ENCODE measurements around the gene SORT1.
"Not testable (repeated sequence)": the region's sequence is repeated elsewhere in the genome, so short reads cannot be mapped to it uniquely, and the experiment has no call there.

Gene SORT1

DNA sequence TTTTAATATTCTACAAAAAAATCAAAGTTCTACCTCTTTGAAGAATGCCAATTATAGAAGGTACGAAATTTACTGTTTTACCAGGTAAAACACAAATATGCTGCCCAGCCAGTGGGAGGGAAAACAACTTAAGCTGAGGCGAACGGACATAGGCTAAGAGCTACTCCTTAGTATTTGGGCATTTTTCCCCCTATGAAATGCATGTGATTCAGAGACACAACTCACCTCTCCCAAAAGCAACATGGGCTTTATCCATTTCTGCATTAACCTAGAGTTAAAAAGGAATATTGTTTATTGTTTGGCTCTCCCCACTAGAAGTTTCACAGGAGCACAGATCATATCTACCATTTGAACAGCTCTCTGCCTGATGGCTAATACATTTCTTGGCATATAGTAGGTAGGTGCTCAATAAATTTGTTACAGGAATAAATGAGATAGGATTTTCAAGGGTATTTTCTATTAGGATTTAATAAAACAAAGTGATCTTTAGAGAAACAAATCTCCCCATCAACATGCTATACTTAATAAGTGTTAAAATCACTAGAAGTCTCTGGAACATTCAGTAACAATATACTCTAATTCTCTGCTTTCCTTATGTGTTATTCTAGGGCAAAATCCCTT lies 2.4 kb upstream of the SORT1 start:
- TF ChIP-seq POLR2AphosphoS5 (IDR thresholded peaks at IDR 0.05; ENCODE audit: borderline replicate concordance, low read depth, low read length) (no peak), FOXP2 (optimal IDR thresholded peaks at IDR 0.05; ENCODE audit: control extremely low read depth, extremely low read length, insufficient read depth) (no peak), EZH2 (IDR thresholded peaks at IDR 0.05) (no peak)
- Histone ChIP-seq H3K9me3 (ENCODE audit: low read depth, low read length) (no peaks in the 10 kb centered on the region), H3K9ac (ENCODE audit: insufficient read length) (no peak overlapping the region), H3K36me3 (ENCODE audit: insufficient read depth, low read length) (peaks cover 26% of the 10 kb centered on the region), H3K27ac (no peak overlapping the region), H3K4me3 (no peak overlapping the region)
- DNase-seq (ENCODE audit: low read depth, low spot score) = no peak

DNA sequence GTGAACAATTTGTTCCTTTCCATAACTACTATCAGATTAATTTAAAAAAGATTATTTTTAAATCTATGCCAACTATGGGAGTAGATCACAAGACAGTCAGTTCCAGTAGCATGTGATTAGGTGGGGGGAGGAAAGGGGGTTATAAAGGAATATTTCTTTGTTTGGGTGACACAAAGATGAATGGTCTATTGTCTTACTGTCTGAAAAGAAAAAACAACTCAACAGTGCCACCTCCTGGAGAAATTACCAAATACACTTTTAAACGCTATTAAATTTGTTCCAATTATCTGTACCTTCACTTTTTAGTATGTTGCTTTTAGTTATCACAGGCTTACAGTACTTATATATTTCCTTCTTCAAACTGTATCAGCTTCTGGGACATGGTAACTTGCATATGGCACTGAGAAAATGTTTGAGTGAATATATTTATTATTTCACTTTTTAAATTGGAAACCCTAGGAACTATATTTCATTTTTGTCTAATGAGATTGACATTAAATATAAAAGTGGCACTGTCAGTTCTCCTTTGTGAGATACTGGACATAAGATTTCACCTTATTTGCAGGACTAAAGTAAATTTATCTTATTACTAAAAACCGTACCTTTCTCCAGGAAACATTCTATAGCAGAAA lies 1.7 kb upstream of the SORT1 start:
- H3K36me3 ChIP-seq (ENCODE audit: insufficient read depth, low read length) = peaks cover 19% of the 10 kb centered on the region
- TF ChIP-seq EZH2 (IDR thresholded peaks at IDR 0.05) (no peak), POLR2AphosphoS5 (IDR thresholded peaks at IDR 0.05; ENCODE audit: borderline replicate concordance, low read depth, low read length) (no peak; the same call in 1 of the 2 replicates), FOXP2 (optimal IDR thresholded peaks at IDR 0.05; ENCODE audit: control extremely low read depth, extremely low read length, insufficient read depth) (no peak)
- no peaks in the 10 kb centered on the region for H3K9me3 ChIP-seq (ENCODE audit: low read depth, low read length)
- peak; percentile 58 for DNase-seq (ENCODE audit: low read depth, low spot score)
- H3K4me3 ChIP-seq = no peak overlapping the region
- H3K27ac ChIP-seq = no peak overlapping the region
- H3K9ac ChIP-seq (ENCODE audit: insufficient read length) = no peak overlapping the region

GRCh38 chr1:109398343-109399225 lies 866 bp upstream of the SORT1 start:
- H3K27ac ChIP-seq = no peak overlapping the region
- peak overlapping the region; percentile 50 for H3K9ac ChIP-seq (ENCODE audit: insufficient read length)
- no peak for DNase-seq (ENCODE audit: low read depth, low spot score)
- H3K36me3 ChIP-seq (ENCODE audit: insufficient read depth, low read length) = peaks cover 12% of the 10 kb centered on the region
- no peaks in the 10 kb centered on the region for H3K9me3 ChIP-seq (ENCODE audit: low read depth, low read length)
- peak overlapping the region; percentile 76 for H3K4me3 ChIP-seq
- TF ChIP-seq EZH2 (IDR thresholded peaks at IDR 0.05) (no peak), POLR2AphosphoS5 (IDR thresholded peaks at IDR 0.05; ENCODE audit: borderline replicate concordance, low read depth, low read length) (no peak), FOXP2 (optimal IDR thresholded peaks at IDR 0.05; ENCODE audit: control extremely low read depth, extremely low read length, insufficient read depth) (no peak)

- no peaks in the 10 kb centered on the region for H3K9me3 ChIP-seq (ENCODE audit: low read depth, low read length)
- peaks cover 3% of the 10 kb centered on the region for H3K36me3 ChIP-seq (ENCODE audit: insufficient read depth, low read length)
- H3K9ac ChIP-seq (ENCODE audit: insufficient read length) = no peak overlapping the region
- no peak for DNase-seq (ENCODE audit: low read depth, low spot score)
- peak overlapping the region; percentile 76 for H3K4me3 ChIP-seq
- TF ChIP-seq EZH2 (IDR thresholded peaks at IDR 0.05) (no peak), FOXP2 (optimal IDR thresholded peaks at IDR 0.05; ENCODE audit: control extremely low read depth, extremely low read length, insufficient read depth) (no peak), POLR2AphosphoS5 (IDR thresholded peaks at IDR 0.05; ENCODE audit: borderline replicate concordance, low read depth, low read length) (no peak)
- H3K27ac ChIP-seq = no peak overlapping the region
Observed at GRCh38 chr1:109396871-109397580, 692 bp downstream of the SORT1 start.

DNA sequence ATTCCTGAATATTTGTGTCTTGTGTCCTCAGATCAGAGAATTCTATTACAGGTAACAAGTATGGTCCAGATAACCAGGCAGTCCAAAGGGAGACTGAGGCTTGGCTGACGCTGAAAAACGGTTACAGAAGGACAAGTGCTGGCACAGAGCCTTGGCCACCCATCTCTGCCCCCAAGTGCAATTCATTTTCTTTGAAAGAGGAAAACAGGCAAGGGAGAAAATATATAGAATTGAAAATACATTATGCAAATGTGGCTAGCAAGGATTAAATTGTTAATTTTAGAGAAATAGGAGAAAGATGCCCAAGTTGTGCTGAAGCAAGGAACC lies 1.2 kb downstream of the SORT1 start:
- no peak for DNase-seq (ENCODE audit: low read depth, low spot score)
- Histone ChIP-seq H3K9ac (ENCODE audit: insufficient read length) (no peak overlapping the region), H3K36me3 (ENCODE audit: insufficient read depth, low read length) (no peaks in the 10 kb centered on the region; the same call in 1 of the 2 replicates), H3K4me3 (peak overlapping the region; percentile 76; the same call in 1 of the 2 replicates), H3K27ac (no peak overlapping the region), H3K9me3 (ENCODE audit: low read depth, low read length) (no peaks in the 10 kb centered on the region)
- TF ChIP-seq EZH2 (IDR thresholded peaks at IDR 0.05) (no peak), FOXP2 (optimal IDR thresholded peaks at IDR 0.05; ENCODE audit: control extremely low read depth, extremely low read length, insufficient read depth) (no peak), POLR2AphosphoS5 (IDR thresholded peaks at IDR 0.05; ENCODE audit: borderline replicate concordance, low read depth, low read length) (no peak)

DNA sequence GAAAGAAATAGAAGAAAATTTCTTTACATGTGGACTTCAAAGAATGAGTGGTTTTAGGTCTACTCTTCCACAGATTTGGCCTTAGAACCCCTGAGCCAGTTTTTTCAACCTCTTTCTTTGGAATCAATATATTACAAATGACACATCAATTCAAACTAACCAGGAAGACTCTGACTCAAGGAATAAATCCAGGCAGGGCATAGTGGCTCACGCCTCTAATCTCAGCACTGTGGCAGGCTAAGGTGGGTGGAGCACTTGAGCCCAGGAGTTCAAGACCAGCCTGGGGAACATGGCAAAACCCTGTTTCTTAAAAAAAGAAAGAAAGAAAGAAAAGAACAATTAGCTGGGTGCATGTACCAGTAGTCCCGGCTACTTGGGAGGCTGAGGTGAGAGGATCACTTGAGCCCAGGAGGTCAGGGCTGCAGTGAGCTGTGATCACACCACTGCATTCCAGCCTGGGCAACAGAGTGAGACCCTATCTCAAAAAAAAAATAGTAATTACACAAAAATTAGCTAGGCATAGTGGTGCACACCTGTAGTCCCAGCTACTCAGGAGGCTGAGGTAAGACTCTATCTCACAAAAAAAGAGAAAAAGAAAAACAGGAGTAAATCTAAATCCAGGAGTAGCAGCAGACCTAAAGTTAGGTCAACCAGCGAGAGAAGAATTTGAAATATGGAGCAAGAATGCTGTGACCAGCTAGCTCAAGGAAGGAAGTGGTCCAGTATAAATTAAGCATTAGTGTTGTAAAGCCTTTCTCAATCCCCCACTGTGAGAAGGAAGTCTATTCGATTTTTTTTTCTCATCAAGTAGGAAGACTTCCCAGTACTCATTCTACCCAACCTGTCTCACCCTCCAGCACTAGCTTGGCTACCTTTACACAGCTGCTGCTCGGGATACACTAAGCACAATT lies 1.9 kb downstream of the SORT1 start:
- no peak for DNase-seq (ENCODE audit: low read depth, low spot score)
- H3K4me3 ChIP-seq = no peak overlapping the region
- H3K9ac ChIP-seq (ENCODE audit: insufficient read length) = no peak overlapping the region
- H3K27ac ChIP-seq = no peak overlapping the region
- no peaks in the 10 kb centered on the region for H3K36me3 ChIP-seq (ENCODE audit: insufficient read depth, low read length)
- TF ChIP-seq POLR2AphosphoS5 (IDR thresholded peaks at IDR 0.05; ENCODE audit: borderline replicate concordance, low read depth, low read length) (no peak), EZH2 (IDR thresholded peaks at IDR 0.05) (no peak), FOXP2 (optimal IDR thresholded peaks at IDR 0.05; ENCODE audit: control extremely low read depth, extremely low read length, insufficient read depth) (no peak)
- H3K9me3 ChIP-seq (ENCODE audit: low read depth, low read length) = no peaks in the 10 kb centered on the region

DNA sequence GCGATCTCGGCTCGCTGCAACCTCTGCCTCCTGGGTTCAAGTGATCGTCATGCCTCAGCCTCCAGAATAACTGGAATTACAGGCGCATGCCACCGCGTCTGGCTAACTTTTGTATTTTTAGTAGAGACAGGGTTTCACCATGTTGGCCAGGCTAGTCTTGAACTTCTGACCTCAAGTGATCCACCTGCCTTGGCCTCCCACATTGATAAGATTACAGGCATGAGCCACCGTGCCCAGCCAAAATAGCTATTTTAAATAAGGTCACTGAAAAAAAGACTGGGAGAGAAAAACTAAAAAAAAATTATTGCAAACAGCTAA lies 2.5 kb downstream of the SORT1 start:
- H3K27ac ChIP-seq; DNase-seq (ENCODE audit: low read depth, low spot score); H3K36me3 ChIP-seq (ENCODE audit: insufficient read depth, low read length); H3K9me3 ChIP-seq (ENCODE audit: low read depth, low read length); H3K4me3 ChIP-seq; H3K9ac ChIP-seq (ENCODE audit: insufficient read length): not testable (repeated sequence)
